Measurements from ENCODE around the gene ELOVL2.
"Not testable (repeated sequence)": the region's sequence is repeated elsewhere in the genome, so short reads cannot be mapped to it uniquely, and the experiment has no call there.

Gene ELOVL2

DNA sequence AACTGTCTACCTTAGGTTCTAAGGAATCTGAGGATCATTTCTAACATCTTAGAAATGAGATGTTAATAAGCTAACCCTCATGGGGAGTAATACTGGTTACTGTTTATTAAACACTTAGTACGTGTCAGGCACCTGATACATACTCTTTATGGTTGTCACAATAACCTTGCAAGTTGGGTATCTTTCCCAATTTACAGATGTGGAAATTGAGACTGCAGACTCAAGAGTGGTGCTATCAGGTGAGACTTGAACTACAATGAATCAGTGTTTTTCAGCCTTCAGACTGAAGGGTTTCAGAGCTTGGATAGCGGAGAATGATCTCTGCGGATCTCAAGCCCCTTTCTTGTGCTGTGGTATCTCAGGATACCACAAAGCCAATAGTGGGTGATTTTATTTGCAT lies 27.0 kb downstream of the ELOVL2 start:
- DNase-seq = no peak

GRCh38 chr6:11016452-11016851 lies 27.7 kb downstream of the ELOVL2 start:
- DNase-seq = no peak

DNA sequence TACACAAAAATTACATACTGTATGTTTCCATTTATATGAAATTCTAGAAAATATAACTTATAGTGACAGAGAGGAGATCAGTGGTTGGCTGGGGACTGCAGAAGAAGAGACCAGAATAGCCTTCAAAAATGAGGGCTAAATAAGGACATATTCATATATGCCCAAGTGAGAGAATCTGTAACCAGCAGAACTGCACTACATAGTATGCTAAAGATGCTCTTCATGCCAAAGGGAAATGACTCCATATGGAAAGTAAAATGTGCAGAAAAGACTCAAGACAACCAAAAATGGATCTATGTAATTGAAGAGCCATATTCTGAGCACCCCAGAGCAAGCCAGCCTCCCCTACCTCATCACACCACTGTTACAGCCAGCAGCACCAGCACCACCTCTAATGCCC lies 29.0 kb downstream of the ELOVL2 start:
- no peak for DNase-seq

GRCh38 chr6:11013721-11014070 lies 30.4 kb downstream of the ELOVL2 start:
- no peak for DNase-seq

DNA sequence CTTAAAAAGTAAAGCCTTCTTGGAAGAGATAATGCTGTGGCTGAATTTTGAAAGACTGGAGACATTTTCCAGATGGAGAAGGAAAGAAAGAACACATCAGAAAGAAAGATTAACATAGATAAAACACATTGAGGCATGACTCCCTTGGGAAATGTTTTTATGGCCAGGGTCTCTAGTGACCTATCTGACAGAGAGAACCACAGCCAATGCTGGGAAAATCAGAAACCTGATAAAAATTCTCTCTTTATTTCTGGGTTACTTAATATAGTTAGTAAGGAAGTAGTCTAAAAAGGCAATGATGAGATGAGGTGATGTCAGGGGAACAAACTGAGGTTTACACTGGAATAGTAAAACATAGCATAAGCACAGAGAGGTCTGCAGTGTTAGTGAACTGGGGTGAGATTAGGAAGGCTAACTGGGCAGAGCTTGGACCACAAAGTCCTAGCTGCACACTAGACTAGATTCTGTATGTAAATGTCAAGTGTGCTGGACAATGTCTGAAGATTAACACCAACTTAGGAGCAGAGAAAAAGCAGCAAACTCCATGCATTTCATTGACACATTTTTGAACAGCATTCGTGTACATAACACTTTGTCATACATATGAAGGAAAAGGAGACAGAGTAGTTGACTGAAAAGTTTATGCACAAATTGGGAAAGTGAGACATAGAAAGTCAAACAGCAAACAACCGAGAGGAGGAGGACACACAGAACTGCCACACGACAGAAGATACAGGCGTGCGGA lies 31.0 kb downstream of the ELOVL2 start:
- DNase-seq = no peak

GRCh38 chr6:11012295-11012754 lies 31.8 kb downstream of the ELOVL2 start:
- no peak for DNase-seq

- no peak for DNase-seq
These were observed 32.3 kb downstream of the ELOVL2 start for GRCh38 chr6:11011787-11012234.

- DNase-seq = no peak
These were observed 34.8 kb downstream of the ELOVL2 start for GRCh38 chr6:11009353-11009752.

DNA sequence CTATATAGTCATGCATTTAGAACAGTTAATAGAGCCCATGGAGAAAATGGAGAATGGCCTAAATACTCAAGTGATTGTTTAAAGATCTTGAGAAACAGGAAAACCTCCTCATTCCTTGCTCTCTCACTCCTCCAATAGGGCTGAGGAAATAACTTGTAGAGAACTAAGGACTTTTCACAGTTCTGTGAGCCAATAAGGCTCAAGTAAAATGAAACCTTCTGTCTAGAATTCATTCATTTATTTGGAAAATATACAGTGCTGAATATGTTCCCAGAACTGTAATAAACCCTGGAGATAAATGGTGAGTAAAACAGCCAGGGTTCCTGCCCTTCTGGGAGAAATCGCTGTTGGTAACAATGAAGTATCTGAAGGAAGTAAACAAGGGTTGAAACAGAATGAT lies 35.3 kb downstream of the ELOVL2 start:
- DNase-seq = no peak

DNA sequence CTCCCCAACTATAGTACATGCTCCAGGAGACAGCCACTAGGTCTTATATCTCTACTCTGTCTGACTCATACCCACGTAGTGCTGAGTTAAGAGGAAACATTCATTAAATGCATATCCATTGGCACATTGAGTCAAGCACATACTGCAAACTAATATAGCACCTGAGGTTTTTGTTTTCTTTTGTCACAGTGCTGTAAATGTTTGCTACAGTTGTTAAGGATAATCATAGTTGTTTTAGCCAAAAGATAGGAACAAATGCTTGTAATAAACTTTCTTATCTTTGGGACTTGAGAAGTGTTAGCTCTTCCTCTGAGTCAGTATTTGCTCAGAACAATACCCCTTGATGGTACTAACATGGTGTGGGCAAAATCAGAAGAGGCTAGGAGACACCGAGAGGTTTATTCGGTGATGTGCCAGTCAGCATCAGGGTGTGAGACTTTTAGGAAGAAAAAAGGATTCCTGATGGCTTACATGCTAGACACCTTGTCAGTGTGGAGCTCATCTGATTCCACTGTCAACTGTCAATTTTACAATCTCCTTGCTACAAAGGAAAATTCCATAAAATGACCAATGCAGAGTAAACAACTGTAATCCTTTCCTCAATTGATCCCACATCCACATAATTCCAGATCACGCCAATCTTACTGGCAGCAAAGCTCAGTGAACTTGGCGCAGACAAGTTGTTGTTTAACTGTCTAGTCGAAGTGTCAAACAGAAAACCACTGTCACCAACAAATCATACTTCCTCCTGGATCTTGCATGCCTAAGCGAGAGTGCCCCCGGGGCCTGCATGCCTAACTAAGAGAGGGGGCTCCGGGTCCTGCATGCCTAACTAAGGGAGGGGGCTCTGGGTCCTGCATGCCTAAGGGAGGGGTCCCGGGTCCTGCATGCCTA lies 36.1 kb downstream of the ELOVL2 start:
- DNase-seq = no peak

DNA sequence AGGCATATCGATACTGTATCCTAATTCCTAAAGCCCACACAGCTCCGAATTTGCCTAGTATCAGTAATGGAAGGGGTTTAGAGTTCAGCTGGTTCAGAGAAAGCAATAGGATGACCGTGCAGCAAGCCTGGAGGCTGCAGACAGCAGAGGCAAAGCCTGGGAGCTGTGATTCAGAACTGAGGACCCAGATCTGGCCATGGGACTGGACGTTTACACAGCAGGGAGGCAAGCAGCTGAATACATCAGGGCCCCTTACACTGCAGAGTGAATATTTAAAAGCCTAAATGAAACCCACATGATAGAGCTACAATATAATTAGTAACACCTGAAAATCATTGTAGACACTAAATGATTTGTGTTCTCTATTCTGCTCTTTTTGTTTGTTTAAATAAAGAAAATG lies 38.0 kb downstream of the ELOVL2 start:
- no peak for DNase-seq

- not testable (repeated sequence) for DNase-seq
These were observed 40.8 kb downstream of the ELOVL2 start for GRCh38 chr6:11003297-11003696.

GRCh38 chr6:11002176-11002575 lies 41.9 kb downstream of the ELOVL2 start:
- no peak for DNase-seq

DNA sequence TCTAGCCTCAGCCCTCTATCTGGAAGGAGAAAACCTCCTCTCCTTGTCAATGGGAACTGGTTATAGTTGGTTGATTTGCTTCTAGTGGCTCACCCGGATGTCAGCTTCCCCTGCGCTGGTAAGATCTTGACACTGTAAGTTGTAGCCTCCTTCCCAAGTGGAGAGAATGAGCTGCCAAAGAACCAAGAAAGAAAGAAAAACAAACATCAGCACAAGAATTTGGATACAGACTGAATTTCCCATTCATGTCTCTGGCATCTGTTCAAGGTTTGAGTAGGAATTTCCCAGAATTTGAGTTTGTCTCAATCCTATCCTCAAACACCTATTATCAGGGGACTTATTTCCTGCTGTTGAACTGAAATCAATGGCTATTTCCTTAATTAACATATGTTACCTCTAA lies 44.1 kb downstream of the ELOVL2 start:
- no peak for DNase-seq

- no peak for DNase-seq
These were observed 48.9 kb downstream of the ELOVL2 start for GRCh38 chr6:10995114-10995707.

GRCh38 chr6:10993896-10994295 lies 50.2 kb downstream of the ELOVL2 start:
- no peak for DNase-seq

DNA sequence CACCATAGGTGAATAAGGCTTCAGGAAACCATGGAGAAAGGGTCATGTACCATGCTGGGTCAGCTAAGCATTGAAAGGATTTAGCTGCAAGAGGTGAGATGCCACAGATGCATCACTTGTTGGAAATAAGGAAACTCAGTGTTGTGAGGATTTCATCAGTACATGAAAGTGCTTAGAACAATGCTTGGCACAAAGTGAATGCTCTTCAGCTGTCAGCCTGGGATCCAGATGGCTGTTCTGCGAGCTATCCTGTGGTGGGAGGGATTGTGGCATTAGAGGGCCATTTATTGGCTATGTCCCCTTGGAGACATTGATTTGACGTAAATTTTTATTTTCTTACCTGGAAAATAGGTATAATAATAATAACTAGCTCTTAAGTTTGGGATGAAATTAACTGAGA lies 53.0 kb downstream of the ELOVL2 start:
- DNase-seq = no peak

- no peak for DNase-seq
These were observed 54.5 kb downstream of the ELOVL2 start for GRCh38 chr6:10989587-10989986.

- DNase-seq = not testable (repeated sequence)
These were observed 59.1 kb downstream of the ELOVL2 start for GRCh38 chr6:10984959-10985358.

GRCh38 chr6:10981409-10981808 lies 62.7 kb downstream of the ELOVL2 start:
- no peak for DNase-seq

- no peak for DNase-seq
These were observed 64.5 kb downstream of the ELOVL2 start for GRCh38 chr6:10979603-10980002.

GRCh38 chr6:10977231-10977968 lies 66.7 kb downstream of the ELOVL2 start:
- no peak for DNase-seq

GRCh38 chr6:10976571-10976970 lies 67.5 kb downstream of the ELOVL2 start:
- DNase-seq = no peak
